ENCODE data around the gene SCAI.

The SCAI gene

DNA sequence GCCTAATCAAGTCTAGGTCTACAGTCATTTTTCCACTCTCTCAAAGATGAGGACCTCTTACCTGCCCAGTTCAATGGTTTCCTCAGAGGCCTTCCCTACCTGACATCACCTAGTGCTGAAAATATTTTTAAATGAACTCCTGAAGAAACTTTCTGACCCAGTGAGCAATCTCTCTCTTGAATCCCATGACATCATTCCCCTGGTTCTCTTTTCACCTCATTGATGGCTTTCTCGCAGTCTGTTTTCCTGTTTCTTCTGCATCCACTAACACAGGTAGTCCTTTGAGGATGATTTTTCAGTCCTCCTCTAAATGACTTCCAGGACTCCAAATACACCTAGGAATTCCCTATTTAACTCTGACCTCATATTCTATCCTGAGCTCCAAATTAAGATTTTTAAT lies 40.3 kb downstream of the SCAI start:
- H3K4me3 ChIP-seq (ENCODE audit: low read length) = no peak overlapping the region
- no peak for DNase-seq (ENCODE audit: low read depth)
- TF ChIP-seq, protein P1, sequence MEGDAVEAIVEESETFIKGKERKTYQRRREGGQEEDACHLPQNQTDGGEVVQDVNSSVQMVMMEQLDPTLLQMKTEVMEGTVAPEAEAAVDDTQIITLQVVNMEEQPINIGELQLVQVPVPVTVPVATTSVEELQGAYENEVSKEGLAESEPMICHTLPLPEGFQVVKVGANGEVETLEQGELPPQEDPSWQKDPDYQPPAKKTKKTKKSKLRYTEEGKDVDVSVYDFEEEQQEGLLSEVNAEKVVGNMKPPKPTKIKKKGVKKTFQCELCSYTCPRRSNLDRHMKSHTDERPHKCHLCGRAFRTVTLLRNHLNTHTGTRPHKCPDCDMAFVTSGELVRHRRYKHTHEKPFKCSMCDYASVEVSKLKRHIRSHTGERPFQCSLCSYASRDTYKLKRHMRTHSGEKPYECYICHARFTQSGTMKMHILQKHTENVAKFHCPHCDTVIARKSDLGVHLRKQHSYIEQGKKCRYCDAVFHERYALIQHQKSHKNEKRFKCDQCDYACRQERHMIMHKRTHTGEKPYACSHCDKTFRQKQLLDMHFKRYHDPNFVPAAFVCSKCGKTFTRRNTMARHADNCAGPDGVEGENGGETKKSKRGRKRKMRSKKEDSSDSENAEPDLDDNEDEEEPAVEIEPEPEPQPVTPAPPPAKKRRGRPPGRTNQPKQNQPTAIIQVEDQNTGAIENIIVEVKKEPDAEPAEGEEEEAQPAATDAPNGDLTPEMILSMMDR (conservative IDR thresholded peaks at IDR 0.05; ENCODE audit: low read length) = no peak

DNA sequence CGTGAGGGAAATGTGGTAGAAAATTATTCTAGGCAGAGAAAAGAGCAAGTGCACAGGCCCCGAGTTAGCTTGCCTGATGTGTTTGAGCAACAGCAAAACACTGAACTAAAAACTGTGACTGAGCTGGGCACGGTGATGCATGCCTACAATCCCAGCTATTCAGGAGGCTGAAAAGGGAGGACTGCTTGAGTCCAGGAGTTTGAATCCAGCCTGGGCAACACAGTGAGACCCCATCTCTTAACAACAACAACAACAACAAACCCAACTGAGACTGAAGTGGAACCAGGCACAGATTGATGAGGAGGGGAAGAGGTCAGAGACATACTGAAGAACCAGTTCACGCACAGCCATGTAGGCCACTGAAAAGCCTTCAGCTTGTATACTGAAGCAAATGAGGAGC lies 42.5 kb downstream of the SCAI start:
- TF ChIP-seq, protein P1 (conservative IDR thresholded peaks at IDR 0.05; ENCODE audit: low read length) = no peak
- no peak for DNase-seq (ENCODE audit: low read depth)
- H3K4me3 ChIP-seq (ENCODE audit: low read length) = no peak overlapping the region

DNA sequence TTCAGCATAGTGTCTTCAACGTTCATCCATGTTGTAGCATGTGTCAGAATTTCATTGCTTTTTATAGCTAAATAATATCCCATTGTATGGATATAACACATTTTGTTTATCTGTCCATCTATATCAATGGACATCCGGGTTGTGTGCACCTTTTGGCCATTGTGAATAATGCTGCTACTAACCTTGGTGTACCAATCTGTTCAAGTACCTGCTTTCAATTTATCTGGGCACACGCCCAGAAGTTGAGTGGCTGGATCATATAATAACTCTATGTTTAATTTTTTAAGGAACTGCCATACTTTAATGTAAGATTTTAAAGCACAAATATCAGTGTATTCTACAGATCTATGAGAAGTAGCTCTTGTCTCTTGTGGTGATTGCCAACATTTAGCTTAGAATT lies 43.5 kb downstream of the SCAI start:
- no peak for DNase-seq (ENCODE audit: low read depth)
- TF ChIP-seq, protein P1 (conservative IDR thresholded peaks at IDR 0.05; ENCODE audit: low read length) = no peak

DNA sequence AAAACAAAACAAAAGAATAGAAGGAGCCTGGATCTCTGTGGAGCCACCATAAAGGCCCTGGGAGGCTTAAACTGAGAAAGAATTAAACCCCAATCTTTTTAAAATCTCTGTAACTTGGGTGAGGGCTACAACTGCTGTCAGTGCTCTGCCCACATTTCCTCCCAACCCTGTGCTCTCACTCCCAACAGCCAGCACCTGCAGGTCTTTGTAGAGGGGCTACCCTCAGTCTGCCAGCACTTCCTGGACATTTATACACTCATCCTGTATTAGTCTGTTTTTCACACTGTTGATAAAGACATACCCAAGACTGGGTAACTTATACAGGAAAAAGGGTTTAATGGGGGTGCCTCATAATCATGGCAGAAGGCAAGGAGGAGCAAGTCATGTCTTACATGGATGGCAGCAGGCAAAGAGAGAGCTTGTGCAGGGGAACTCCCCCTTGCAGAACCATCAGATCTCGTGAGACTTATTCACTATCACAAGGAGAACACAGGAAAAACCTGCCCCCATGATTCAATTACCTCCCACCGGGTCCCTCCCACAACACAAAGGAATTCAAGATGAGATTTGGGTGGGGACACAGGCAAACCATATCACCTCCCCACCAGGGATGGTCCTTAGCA lies 47.4 kb downstream of the SCAI start:
- no peak overlapping the region for H3K4me3 ChIP-seq (ENCODE audit: low read length)
- DNase-seq (ENCODE audit: low read depth) = no peak
- TF ChIP-seq, protein P1 (conservative IDR thresholded peaks at IDR 0.05; ENCODE audit: low read length) = no peak

More for the DNA sequence above, 43.5 kb downstream of the SCAI start:
- no peak overlapping the region for H3K4me3 ChIP-seq (ENCODE audit: low read length)

DNA sequence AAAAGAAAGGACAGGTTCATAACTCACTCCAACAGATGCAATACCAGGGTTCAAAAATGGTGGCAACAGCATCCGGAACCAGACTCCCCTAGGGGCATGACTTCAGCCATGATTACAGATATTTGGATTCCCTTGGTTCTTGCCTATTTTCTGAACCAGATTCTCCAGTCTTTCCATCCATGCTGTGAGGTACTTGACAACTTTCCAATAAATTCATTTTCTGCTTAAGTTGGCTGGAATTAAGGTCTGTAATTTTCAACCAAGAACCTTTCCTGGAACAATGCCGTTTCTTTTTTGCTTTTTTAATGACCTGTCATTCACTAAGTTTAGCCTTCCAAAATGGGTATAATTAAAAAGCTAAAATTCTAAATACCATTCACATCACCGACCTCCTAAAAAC lies 52.2 kb downstream of the SCAI start:
- TF ChIP-seq, protein P1 (conservative IDR thresholded peaks at IDR 0.05; ENCODE audit: low read length) = no peak
- no peak for DNase-seq (ENCODE audit: low read depth)
- no peak overlapping the region for H3K4me3 ChIP-seq (ENCODE audit: low read length)

DNA sequence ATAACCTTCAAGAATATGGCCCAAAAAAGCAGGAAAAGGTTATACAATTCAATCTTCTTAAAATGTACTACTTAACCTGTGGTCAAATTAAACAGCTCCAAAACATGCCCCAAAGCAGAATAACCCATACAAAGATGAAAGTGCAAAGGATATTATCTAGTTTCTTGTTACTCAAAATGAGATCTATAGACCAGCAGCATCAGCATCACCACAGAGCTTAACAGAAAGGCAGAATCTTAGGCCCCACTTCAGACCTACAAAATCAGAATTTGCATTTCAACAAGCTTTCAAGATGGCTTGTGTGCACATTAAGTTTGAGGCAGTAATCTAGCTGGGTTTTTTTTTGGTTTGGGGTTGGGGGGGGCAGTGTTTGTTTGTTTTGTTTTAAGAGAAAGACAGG lies 54.0 kb downstream of the SCAI start:
- DNase-seq (ENCODE audit: low read depth) = no peak
- TF ChIP-seq, protein P1 (conservative IDR thresholded peaks at IDR 0.05; ENCODE audit: low read length) = no peak
- H3K4me3 ChIP-seq (ENCODE audit: low read length) = no peak overlapping the region

DNA sequence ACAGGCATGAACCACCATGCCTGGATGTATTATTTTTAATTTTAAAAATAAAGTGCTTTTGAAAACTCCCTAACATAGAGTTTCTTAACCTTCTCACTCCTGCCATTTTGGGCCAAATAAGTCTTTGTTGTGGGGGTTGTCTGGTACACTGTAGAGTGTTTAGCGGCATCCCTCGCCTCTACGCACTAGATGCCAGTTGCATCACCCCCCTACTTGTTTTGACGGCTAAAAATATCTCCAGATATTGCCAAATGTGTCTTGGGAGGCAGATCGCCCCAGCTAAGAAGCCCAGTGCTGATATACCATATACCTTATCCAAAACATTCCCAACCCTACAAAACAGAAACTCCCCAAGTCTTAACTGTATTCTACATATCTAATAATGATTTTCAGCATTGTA lies 54.6 kb downstream of the SCAI start:
- H3K4me3 ChIP-seq (ENCODE audit: low read length) = no peak overlapping the region
- TF ChIP-seq, protein P1 (conservative IDR thresholded peaks at IDR 0.05; ENCODE audit: low read length) = no peak
- DNase-seq (ENCODE audit: low read depth) = no peak
